Progenitor cell of endocrine pancreas (in vitro differentiated cells): ENCODE measurements around the gene EPHB3. TPM values are rescaled to one million over a fixed set of nuclear protein-coding genes. Genes with fewer than 3 reads are reported as not detected.

Experiments
- DNase-seq: peaks from one replicate; pipeline ENCODE4 v3.0.0; 2021; ENCODE audit warnings: low spot score; ENCODE audit not compliant: unreplicated experiment
- H3K27ac Mint-ChIP-seq: 2 replicates; pipeline ENCODE4 v1.8.0; 2021; ENCODE audit warnings: mild to moderate bottlenecking, moderate library complexity, mixed read lengths
- H3K27me3 Mint-ChIP-seq: 2 replicates; pipeline ENCODE4 v1.8.0; 2021; ENCODE audit warnings: mixed read lengths
- H3K36me3 Mint-ChIP-seq: 2 replicates; pipeline ENCODE4 v1.8.0; 2022; ENCODE audit warnings: mixed read lengths; ENCODE audit not compliant: insufficient read depth
- H3K4me1 Mint-ChIP-seq: 2 replicates; pipeline ENCODE4 v1.8.0; 2021; ENCODE audit warnings: low read depth, mixed read lengths
- H3K4me3 Mint-ChIP-seq: 2 replicates; pipeline ENCODE4 v1.8.0; 2021; ENCODE audit warnings: low read depth, mild to moderate bottlenecking, moderate library complexity, mixed read lengths
- H3K9me3 Mint-ChIP-seq: 2 replicates; pipeline ENCODE4 v1.8.0; 2021; ENCODE audit warnings: low read depth, mixed read lengths
- CTCF ChIP-seq: fragments of 200-600 bp; sonication (generic); IDR thresholded peaks from one replicate; pipeline ENCODE4 v1.5.0; 2021; ENCODE audit warnings: antibody characterized with exemption, mild to moderate bottlenecking; ENCODE audit not compliant: unreplicated experiment
- total RNA-seq: library from RNA; stranded (reverse); gene quantifications from 2 replicates; pipeline ENCODE4 v1.2.1, GENCODE V29; 2021

EPHB3 gene
- total RNA-seq, 1 donor from 2014 or later = 11.7 TPM

- Mint-ChIP-seq H3K36me3 (no peaks in the 10 kb centered on the region), H3K4me1 (peaks cover 42% of the 10 kb centered on the region), H3K9me3 (no peaks in the 10 kb centered on the region), H3K4me3 (peak overlapping the region; percentile 62), H3K27ac (no peak overlapping the region), H3K27me3 (peaks cover 24% of the 10 kb centered on the region)
- no peak for TF ChIP-seq CTCF
- no peak for DNase-seq
Observed at GRCh38 chr3:184568560-184568923, 7.0 kb downstream of the EPHB3 start.

GRCh38 chr3:184568924-184569829 lies 7.6 kb downstream of the EPHB3 start:
- no peak overlapping the region for H3K27ac Mint-ChIP-seq
- no peak for DNase-seq
- H3K9me3 Mint-ChIP-seq = no peaks in the 10 kb centered on the region
- peaks cover 39% of the 10 kb centered on the region for H3K4me1 Mint-ChIP-seq
- H3K4me3 Mint-ChIP-seq = peak overlapping the region; percentile 62
- H3K36me3 Mint-ChIP-seq = no peaks in the 10 kb centered on the region
- no peak for TF ChIP-seq CTCF
- H3K27me3 Mint-ChIP-seq = peaks cover 18% of the 10 kb centered on the region

- Mint-ChIP-seq H3K4me3 (peak overlapping the region; percentile 40), H3K27ac (no peak overlapping the region), H3K27me3 (peaks cover 12% of the 10 kb centered on the region), H3K4me1 (peaks cover 36% of the 10 kb centered on the region), H3K36me3 (no peaks in the 10 kb centered on the region), H3K9me3 (no peaks in the 10 kb centered on the region)
- DNase-seq = no peak
- TF ChIP-seq CTCF = no peak
Observed at GRCh38 chr3:184570035-184570434, 8.4 kb downstream of the EPHB3 start.

GRCh38 chr3:184570489-184570888 lies 8.9 kb downstream of the EPHB3 start:
- Mint-ChIP-seq H3K27me3 (peaks cover 10% of the 10 kb centered on the region), H3K36me3 (no peaks in the 10 kb centered on the region), H3K4me1 (peaks cover 34% of the 10 kb centered on the region), H3K4me3 (peak overlapping the region; percentile 40), H3K9me3 (no peaks in the 10 kb centered on the region), H3K27ac (no peak overlapping the region)
- no peak for DNase-seq
- TF ChIP-seq CTCF = no peak

- H3K9me3 Mint-ChIP-seq = no peaks in the 10 kb centered on the region
- TF ChIP-seq CTCF = no peak
- peaks cover 10% of the 10 kb centered on the region for H3K27me3 Mint-ChIP-seq
- no peak for DNase-seq
- H3K27ac Mint-ChIP-seq = no peak overlapping the region
- H3K4me1 Mint-ChIP-seq = peaks cover 26% of the 10 kb centered on the region
- peaks cover 2% of the 10 kb centered on the region for H3K36me3 Mint-ChIP-seq
- H3K4me3 Mint-ChIP-seq = peak overlapping the region; percentile 31
Observed at GRCh38 chr3:184571750-184572377, 10.3 kb downstream of the EPHB3 start.
